K562 (cell line): ENCODE measurements around the gene KCNK3.

ENCODE experiments used
- BRCA1 ChIP-seq, 2 experiments: fragments of 450-650 bp in 1 of 2; sonication (generic) in 1 of 2; formaldehyde crosslinking in 1 of 2; IDR thresholded peaks; 2 replicates each; pipeline versions ENCODE4 v1.5.0 to v1.6.1; 2017 to 2020; ENCODE audit warnings: mild to moderate bottlenecking in 1 of 2, missing genetic modification reagents in 1 of 2
- CEBPZ ChIP-seq: fragments of 150-350 bp; IDR thresholded peaks from 2 replicates; pipeline ENCODE4 v1.6.1; 2014; ENCODE audit warnings: low read depth, mild to moderate bottlenecking, low read length, borderline replicate concordance
- MED1 ChIP-seq: sonication (generic); formaldehyde crosslinking; IDR thresholded peaks from 2 replicates; pipeline ENCODE4 v1.8.1; 2023; ENCODE audit warnings: missing genetic modification reagents, borderline replicate concordance

GRCh38 chr2:26654061-26654340 is 38.5 kb upstream of the KCNK3 start:
- TF ChIP-seq CEBPZ: no peak
- TF ChIP-seq BRCA1 (IDR thresholded peaks at IDR 0.05): no peak
- TF ChIP-seq BRCA1 (CRISPR knock-in tag; IDR thresholded peaks at IDR 0.05): no peak
- TF ChIP-seq MED1 (CRISPR knock-in tag): no peak
